ENCODE measurements around the gene FIGNL2.

The FIGNL2 gene

DNA sequence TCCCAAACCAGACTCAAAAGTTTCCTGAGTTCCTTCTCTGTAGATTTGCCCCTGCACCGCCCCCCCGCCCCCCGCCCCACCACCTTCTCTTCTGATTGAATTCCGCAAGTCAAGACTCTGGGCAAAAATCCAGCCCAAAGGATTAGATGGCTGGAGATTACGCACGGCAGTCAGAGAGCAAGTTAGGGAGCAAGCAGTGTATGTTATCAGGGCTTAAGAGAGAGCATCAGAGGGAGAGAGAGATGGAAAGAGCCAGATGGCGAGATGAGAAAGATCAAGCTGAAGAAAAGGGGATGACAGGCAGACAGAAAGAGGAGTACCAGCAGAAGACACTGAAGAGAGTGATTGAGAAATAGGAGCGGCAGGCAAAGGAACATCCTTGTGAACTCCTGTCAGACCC, 25.5 kb upstream of the FIGNL2 start:
- peaks cover 40% of the 10 kb centered on the region for H3K4me1 ChIP-seq (ENCODE audit: control insufficient read depth, insufficient read depth, low read length)
- H3K4me3 ChIP-seq (ENCODE audit: insufficient read depth, low read depth, low read length): no peak overlapping the region
- H3K9me3 ChIP-seq (ENCODE audit: control insufficient read depth, low read length): no peaks in the 10 kb centered on the region
- H3K27ac ChIP-seq (ENCODE audit: insufficient read depth, low read depth, low read length, poor library complexity, severe bottlenecking): no peak overlapping the region
- peaks cover 27% of the 10 kb centered on the region for H3K27me3 ChIP-seq (ENCODE audit: control insufficient read depth, insufficient read depth, low read length, poor library complexity, severe bottlenecking)
- 69 to 77% methylated on average over 8 of the region's 8 CpGs for WGBS, 2 experiments
- H3K36me3 ChIP-seq (ENCODE audit: control insufficient read depth, insufficient read depth, low read length): no peaks in the 10 kb centered on the region

DNA sequence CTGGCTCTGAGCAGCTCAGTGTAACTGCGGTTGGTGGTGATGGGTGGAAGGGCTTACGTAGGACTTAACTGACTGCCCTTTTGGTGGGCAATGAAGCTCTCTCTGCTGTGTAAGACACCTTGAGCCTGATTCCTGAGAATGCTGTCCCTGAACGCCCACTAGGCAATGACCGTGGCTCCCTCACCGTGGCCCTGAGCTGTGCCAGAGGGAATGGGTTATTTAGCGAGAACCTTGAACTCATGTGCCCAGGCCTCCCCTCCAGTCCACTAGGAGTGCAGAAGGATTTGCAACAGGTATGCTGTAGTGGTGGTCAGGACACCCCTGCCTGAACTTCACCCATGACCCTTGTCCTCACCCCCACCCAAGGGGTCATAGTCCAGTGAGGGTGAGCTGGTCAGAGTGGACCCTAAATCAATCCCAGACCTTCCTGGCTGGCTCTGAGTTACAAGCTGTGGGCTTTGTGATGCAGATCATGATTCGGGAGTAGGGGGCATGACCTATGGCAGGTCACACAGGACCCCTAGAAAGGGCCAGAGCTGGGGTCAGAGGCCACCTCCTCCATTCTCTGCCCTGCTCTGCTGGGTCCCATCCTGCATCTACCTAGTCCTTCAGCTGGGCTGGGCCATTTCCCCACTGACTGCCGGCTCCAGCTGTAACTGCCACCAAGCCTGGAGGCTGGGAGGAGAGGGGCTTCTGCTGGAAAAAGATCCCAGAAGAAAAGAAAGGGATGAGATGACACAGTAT, 24.9 kb upstream of the FIGNL2 start:
- Histone ChIP-seq H3K36me3 (ENCODE audit: control insufficient read depth, insufficient read depth, low read length) (no peaks in the 10 kb centered on the region), H3K27ac (ENCODE audit: insufficient read depth, low read depth, low read length, poor library complexity, severe bottlenecking) (peak overlapping the region; percentile 26), H3K4me1 (ENCODE audit: control insufficient read depth, insufficient read depth, low read length) (peaks cover 45% of the 10 kb centered on the region), H3K9me3 (ENCODE audit: control insufficient read depth, low read length) (no peaks in the 10 kb centered on the region), H3K27me3 (ENCODE audit: control insufficient read depth, insufficient read depth, low read length, poor library complexity, severe bottlenecking) (peaks cover 32% of the 10 kb centered on the region), H3K4me3 (ENCODE audit: insufficient read depth, low read depth, low read length) (no peak overlapping the region)
- WGBS, 2 experiments: 71 to 73% methylated on average over 8 of the region's 8 CpGs

DNA sequence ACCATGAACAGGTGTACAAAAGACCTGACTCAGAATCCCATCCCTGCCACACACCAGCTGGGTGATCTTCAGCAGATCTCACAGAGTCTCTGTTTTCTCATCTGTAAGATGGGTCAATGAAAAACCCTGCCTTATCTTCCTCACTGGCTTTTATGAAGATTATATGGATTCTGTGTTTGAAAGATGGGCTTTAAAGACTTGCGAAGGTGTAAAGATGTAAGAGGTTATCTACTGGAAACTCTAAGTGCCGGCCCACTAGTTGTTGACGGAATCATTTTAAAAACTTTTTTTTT, 24.1 kb upstream of the FIGNL2 start:
- Histone ChIP-seq H3K27ac (ENCODE audit: insufficient read depth, low read depth, low read length, poor library complexity, severe bottlenecking) (no peak overlapping the region), H3K9me3 (ENCODE audit: control insufficient read depth, low read length) (no peaks in the 10 kb centered on the region), H3K27me3 (ENCODE audit: control insufficient read depth, insufficient read depth, low read length, poor library complexity, severe bottlenecking) (peaks cover 37% of the 10 kb centered on the region), H3K4me3 (ENCODE audit: insufficient read depth, low read depth, low read length) (no peak overlapping the region), H3K4me1 (ENCODE audit: control insufficient read depth, insufficient read depth, low read length) (peaks cover 45% of the 10 kb centered on the region), H3K36me3 (ENCODE audit: control insufficient read depth, insufficient read depth, low read length) (no peaks in the 10 kb centered on the region)
- WGBS, 2 experiments: 100% methylated on average over 3 of the region's 3 CpGs

DNA sequence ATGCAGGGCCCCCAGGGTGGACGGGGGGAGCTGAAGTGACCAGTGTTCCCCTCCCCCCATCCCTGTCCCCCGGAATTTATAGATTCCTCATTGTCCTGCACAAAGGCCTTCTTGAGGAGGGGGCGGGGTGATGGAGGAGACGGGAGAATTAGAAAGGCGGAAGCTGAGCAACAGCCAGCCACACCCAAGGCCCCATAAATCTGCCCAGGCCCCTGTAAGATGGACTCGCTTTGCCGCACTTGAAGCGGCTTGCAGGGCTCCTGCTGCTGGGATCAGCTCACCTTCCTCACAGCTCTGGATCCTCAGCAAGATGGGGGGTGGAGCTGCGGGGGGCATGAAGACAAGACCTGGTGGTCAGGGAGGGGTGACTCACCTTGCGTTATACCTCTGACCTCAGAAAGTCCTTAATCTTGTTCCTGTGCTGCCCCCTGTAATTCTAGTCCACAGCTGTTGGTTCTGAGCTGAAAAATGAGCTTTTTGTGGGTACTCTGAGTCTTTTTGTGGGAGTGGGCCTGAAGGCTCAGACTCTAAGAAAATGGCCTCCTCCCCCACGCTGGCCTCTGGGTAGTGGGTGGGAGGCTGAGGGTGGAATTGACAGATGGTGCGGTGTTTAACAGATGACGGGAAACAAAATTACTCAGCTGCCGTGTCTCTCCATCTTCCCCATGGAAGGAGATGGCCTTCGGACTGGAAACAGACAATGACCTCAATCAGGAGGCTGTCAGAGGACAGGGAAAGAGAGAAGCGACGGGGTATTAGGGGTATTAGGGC, 23.6 kb upstream of the FIGNL2 start:
- Histone ChIP-seq H3K27ac (ENCODE audit: insufficient read depth, low read depth, low read length, poor library complexity, severe bottlenecking) (no peak overlapping the region), H3K9me3 (ENCODE audit: control insufficient read depth, low read length) (no peaks in the 10 kb centered on the region), H3K4me1 (ENCODE audit: control insufficient read depth, insufficient read depth, low read length) (peaks cover 45% of the 10 kb centered on the region), H3K36me3 (ENCODE audit: control insufficient read depth, insufficient read depth, low read length) (no peaks in the 10 kb centered on the region), H3K4me3 (ENCODE audit: insufficient read depth, low read depth, low read length) (no peak overlapping the region), H3K27me3 (ENCODE audit: control insufficient read depth, insufficient read depth, low read length, poor library complexity, severe bottlenecking) (peaks cover 37% of the 10 kb centered on the region)
- WGBS, 2 experiments: 73 to 74% methylated on average over 17 of the region's 17 CpGs

DNA sequence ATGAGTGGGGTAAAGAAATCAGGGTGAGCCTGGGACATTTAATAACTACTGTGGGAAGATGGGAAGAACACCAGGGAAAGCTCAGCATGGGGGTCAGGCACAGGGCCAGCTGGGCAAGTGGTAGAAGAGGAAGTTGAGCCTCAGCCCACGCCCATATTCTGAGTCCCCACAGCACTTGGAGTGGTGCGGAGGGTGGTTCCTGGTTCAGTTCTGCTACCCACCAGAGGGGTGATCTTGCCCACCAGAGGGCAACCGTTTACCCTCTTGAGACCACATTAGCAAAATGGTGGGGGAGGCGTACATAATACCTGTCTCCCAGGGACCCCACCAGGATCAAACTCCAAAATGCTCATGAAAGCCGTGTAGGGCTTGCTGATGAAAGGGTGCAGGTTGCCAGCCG, 22.6 kb upstream of the FIGNL2 start:
- Histone ChIP-seq H3K4me3 (ENCODE audit: insufficient read depth, low read depth, low read length) (no peak overlapping the region), H3K36me3 (ENCODE audit: control insufficient read depth, insufficient read depth, low read length) (no peaks in the 10 kb centered on the region), H3K4me1 (ENCODE audit: control insufficient read depth, insufficient read depth, low read length) (peaks cover 51% of the 10 kb centered on the region), H3K27ac (ENCODE audit: insufficient read depth, low read depth, low read length, poor library complexity, severe bottlenecking) (no peak overlapping the region), H3K27me3 (ENCODE audit: control insufficient read depth, insufficient read depth, low read length, poor library complexity, severe bottlenecking) (peaks cover 37% of the 10 kb centered on the region), H3K9me3 (ENCODE audit: control insufficient read depth, low read length) (no peaks in the 10 kb centered on the region)
- 88 to 89% methylated on average over 6 of the region's 6 CpGs for WGBS, 2 experiments

DNA sequence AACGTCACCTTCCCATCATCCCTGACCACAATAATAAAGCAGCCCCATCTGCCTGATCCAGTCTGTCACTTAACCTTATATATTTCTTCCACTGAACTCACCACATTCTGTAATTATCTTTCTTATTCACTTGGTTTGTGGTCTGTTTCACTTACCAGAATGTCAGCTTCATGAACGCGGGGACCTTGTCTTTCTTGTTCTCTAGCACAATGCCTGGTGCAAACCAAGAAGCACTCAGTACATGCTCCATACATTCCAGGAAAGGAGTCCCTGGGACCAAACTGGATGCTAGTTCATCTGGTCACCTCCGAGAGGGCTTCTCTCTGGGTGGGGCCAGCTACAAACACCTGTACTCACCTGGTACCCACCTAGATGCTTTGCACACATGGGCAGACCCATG, 22.0 kb upstream of the FIGNL2 start:
- H3K27ac ChIP-seq (ENCODE audit: insufficient read depth, low read depth, low read length, poor library complexity, severe bottlenecking): no peak overlapping the region
- H3K27me3 ChIP-seq (ENCODE audit: control insufficient read depth, insufficient read depth, low read length, poor library complexity, severe bottlenecking): peaks cover 37% of the 10 kb centered on the region
- peaks cover 57% of the 10 kb centered on the region for H3K4me1 ChIP-seq (ENCODE audit: control insufficient read depth, insufficient read depth, low read length)
- 72 to 87% methylated on average over 4 of the region's 4 CpGs for WGBS, 2 experiments
- H3K4me3 ChIP-seq (ENCODE audit: insufficient read depth, low read depth, low read length): no peak overlapping the region
- H3K9me3 ChIP-seq (ENCODE audit: control insufficient read depth, low read length): no peaks in the 10 kb centered on the region
- no peaks in the 10 kb centered on the region for H3K36me3 ChIP-seq (ENCODE audit: control insufficient read depth, insufficient read depth, low read length)

DNA sequence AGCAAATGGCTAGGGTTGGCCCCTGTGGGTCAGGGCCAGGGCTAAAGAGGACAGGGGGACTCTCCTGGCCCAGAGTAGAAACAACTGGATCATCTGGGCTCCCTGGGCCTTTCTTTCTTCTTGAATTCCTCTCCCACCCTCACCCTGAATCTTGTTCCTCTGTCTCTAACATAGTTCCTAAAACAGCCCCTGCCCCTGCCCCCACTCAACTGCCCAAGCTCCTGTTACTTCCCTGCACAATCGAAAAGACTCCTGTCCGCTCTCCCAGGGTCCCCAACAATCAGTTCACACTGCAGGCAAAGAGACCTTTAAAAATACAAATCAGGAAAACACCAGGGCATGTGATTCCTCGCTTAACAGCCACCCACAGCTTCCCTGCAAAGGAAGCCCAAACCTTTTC, 21.4 kb upstream of the FIGNL2 start:
- no peaks in the 10 kb centered on the region for H3K9me3 ChIP-seq (ENCODE audit: control insufficient read depth, low read length)
- no peak overlapping the region for H3K27ac ChIP-seq (ENCODE audit: insufficient read depth, low read depth, low read length, poor library complexity, severe bottlenecking)
- peaks cover 37% of the 10 kb centered on the region for H3K27me3 ChIP-seq (ENCODE audit: control insufficient read depth, insufficient read depth, low read length, poor library complexity, severe bottlenecking)
- peaks cover 63% of the 10 kb centered on the region for H3K4me1 ChIP-seq (ENCODE audit: control insufficient read depth, insufficient read depth, low read length)
- no peaks in the 10 kb centered on the region for H3K36me3 ChIP-seq (ENCODE audit: control insufficient read depth, insufficient read depth, low read length)
- 12 to 22% methylated on average over 3 of the region's 3 CpGs for WGBS, 2 experiments
- H3K4me3 ChIP-seq (ENCODE audit: insufficient read depth, low read depth, low read length): no peak overlapping the region

DNA sequence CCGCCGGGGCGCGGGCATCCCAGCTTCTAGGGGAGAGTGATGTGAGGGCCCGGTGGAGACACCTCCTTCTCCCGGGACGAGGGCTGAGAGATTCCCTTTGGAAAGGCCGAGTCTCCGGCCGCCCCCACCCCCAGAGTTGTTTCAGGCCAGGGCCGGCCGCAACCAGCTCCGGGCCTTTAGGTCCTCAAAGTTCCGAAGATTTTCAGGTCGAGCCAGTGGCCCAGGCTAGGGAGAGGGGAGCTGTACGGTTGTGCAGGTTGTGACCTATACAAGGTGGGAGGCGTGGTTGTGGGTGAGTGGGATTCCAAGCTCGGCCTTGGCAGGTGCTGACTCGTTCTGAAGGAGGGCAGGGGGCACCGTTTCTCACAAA, 21.0 kb upstream of the FIGNL2 start:
- no peaks in the 10 kb centered on the region for H3K9me3 ChIP-seq (ENCODE audit: control insufficient read depth, low read length)
- 6 to 7% methylated on average over 20 of the region's 20 CpGs for WGBS, 2 experiments
- peaks cover 62% of the 10 kb centered on the region for H3K4me1 ChIP-seq (ENCODE audit: control insufficient read depth, insufficient read depth, low read length)
- H3K27ac ChIP-seq (ENCODE audit: insufficient read depth, low read depth, low read length, poor library complexity, severe bottlenecking): no peak overlapping the region
- peak overlapping the region; percentile 48 for H3K4me3 ChIP-seq (ENCODE audit: insufficient read depth, low read depth, low read length)
- peaks cover 37% of the 10 kb centered on the region for H3K27me3 ChIP-seq (ENCODE audit: control insufficient read depth, insufficient read depth, low read length, poor library complexity, severe bottlenecking)
- no peaks in the 10 kb centered on the region for H3K36me3 ChIP-seq (ENCODE audit: control insufficient read depth, insufficient read depth, low read length)

DNA sequence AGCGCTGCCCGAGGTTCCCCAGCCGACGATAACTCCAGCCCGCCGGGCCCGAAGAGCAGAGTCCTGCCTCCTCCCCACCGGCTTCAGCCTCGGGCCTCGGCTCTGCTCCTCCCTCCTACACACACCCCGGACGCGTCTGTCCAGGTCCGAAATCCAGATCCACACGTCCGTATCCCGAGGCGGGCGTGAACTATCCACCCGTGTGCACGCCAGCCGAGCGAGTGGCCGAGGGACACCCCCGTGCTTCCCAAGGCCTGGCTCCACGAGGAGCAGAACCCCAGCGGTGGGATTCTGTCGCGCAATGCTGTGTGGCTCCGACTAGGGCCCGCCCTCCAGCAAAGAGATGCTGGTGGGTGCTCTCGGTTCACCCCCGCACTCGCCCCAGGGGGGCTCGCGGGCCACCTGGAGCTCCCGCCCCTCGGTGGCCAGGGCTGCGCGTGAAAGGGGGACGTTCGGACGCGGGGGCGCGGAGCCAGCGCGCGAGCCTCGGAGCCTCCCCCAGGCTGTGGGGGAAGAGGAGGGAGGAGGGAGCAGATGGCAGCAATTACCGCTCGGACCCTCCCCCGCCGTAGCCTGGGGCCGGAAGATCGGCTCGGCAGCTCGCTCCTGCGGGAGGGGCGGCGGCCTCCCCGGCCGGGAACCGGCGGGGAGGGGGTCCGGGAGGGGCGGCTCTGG, 20.4 kb upstream of the FIGNL2 start:
- H3K27me3 ChIP-seq (ENCODE audit: control insufficient read depth, insufficient read depth, low read length, poor library complexity, severe bottlenecking): peaks cover 37% of the 10 kb centered on the region

DNA sequence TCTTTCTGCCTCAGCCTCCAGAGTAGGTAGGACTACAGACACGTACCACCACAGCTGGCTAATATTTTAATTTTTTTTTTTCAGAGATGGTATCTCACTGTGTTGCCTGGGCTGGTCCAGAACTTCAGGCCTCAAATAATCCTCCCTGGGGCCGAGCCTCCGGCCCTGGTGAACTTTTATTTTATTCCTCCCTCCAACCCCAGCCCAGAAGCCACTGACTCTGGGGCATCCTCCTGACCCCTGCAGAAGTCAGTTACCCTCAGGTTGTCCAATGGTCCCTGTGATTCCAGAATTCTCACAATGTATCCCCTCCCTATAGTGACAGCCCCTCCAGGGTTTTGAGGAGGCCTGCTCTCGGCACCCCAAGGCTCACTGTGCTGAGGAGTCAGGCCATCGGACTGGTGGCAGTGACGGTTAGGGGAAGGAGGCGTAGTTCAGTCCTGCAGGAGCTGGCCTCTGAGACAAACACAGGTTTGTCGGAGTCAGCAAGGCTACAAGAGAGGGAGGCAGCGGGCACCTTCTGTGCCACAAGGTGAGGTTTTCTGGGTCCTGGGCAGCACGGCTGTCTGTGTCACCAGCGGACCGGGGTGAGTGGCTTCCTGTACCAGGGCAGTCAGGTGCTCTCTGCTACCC, 19.4 kb upstream of the FIGNL2 start:
- Histone ChIP-seq H3K4me1 (ENCODE audit: control insufficient read depth, insufficient read depth, low read length) (peaks cover 55% of the 10 kb centered on the region), H3K9me3 (ENCODE audit: control insufficient read depth, low read length) (no peaks in the 10 kb centered on the region), H3K4me3 (ENCODE audit: insufficient read depth, low read depth, low read length) (no peak overlapping the region), H3K27me3 (ENCODE audit: control insufficient read depth, insufficient read depth, low read length, poor library complexity, severe bottlenecking) (peaks cover 37% of the 10 kb centered on the region), H3K27ac (ENCODE audit: insufficient read depth, low read depth, low read length, poor library complexity, severe bottlenecking) (no peak overlapping the region), H3K36me3 (ENCODE audit: control insufficient read depth, insufficient read depth, low read length) (no peaks in the 10 kb centered on the region)
- WGBS, 2 experiments: 90 to 93% methylated on average over 12 of the region's 12 CpGs

More for the DNA sequence above, 20.4 kb upstream of the FIGNL2 start:
- Histone ChIP-seq H3K36me3 (ENCODE audit: control insufficient read depth, insufficient read depth, low read length) (no peaks in the 10 kb centered on the region), H3K4me1 (ENCODE audit: control insufficient read depth, insufficient read depth, low read length) (peaks cover 57% of the 10 kb centered on the region), H3K27ac (ENCODE audit: insufficient read depth, low read depth, low read length, poor library complexity, severe bottlenecking) (no peak overlapping the region), H3K4me3 (ENCODE audit: insufficient read depth, low read depth, low read length) (peak overlapping the region; percentile 48), H3K9me3 (ENCODE audit: control insufficient read depth, low read length) (no peaks in the 10 kb centered on the region)
- 4% methylated on average over 67 of the region's 67 CpGs for WGBS, 2 experiments

All from ectodermal cell (in vitro differentiated cells).